Measurements from ENCODE around the gene DPCD.

Gene DPCD

GRCh38 chr10:101595591-101596433 lies 7.7 kb downstream of the DPCD start:
- DNase-seq, result no peak

GRCh38 chr10:101597091-101597900 lies 9.2 kb downstream of the DPCD start:
- no peak for DNase-seq

- DNase-seq, result no peak
Observed at GRCh38 chr10:101601541-101601940, 13.4 kb downstream of the DPCD start.

- DNase-seq, result peak; percentile 65
Observed at GRCh38 chr10:101602761-101603398, 14.8 kb downstream of the DPCD start.

GRCh38 chr10:101607124-101607523 lies 19.0 kb downstream of the DPCD start:
- no peak for DNase-seq

- DNase-seq, result no peak
Observed at GRCh38 chr10:101609481-101609880, 21.4 kb downstream of the DPCD start.

GRCh38 chr10:101611096-101611905 lies 23.2 kb downstream of the DPCD start:
- no peak for DNase-seq

- DNase-seq, result no peak
Observed at GRCh38 chr10:101612086-101612485, 24.0 kb downstream of the DPCD start.

- no peak for DNase-seq
Observed at GRCh38 chr10:101612872-101613271, 24.8 kb downstream of the DPCD start.

GRCh38 chr10:101613646-101614045 lies 25.5 kb downstream of the DPCD start:
- DNase-seq, result no peak

GRCh38 chr10:101614663-101615524 lies 26.8 kb downstream of the DPCD start:
- DNase-seq, result no peak

GRCh38 chr10:101615525-101616116 lies 27.5 kb downstream of the DPCD start:
- DNase-seq, result no peak

GRCh38 chr10:101616415-101617101 lies 28.4 kb downstream of the DPCD start:
- no peak for DNase-seq

GRCh38 chr10:101617102-101617823 lies 29.1 kb downstream of the DPCD start:
- no peak for DNase-seq

- DNase-seq, result no peak
Observed at GRCh38 chr10:101617824-101618568, 29.9 kb downstream of the DPCD start.

- no peak for DNase-seq
Observed at GRCh38 chr10:101618871-101619270, 30.8 kb downstream of the DPCD start.

- no peak for DNase-seq
Observed at GRCh38 chr10:101619983-101620382, 31.9 kb downstream of the DPCD start.

- DNase-seq, result no peak
Observed at GRCh38 chr10:101623528-101623927, 35.4 kb downstream of the DPCD start.

GRCh38 chr10:101624526-101625102 lies 36.5 kb downstream of the DPCD start:
- DNase-seq, result no peak
